ENCODE results near the gene SUGCT. TPM values are rescaled to one million over a fixed set of nuclear protein-coding genes. Genes with fewer than 3 reads are reported as not detected.
"Not testable (repeated sequence)": the region's sequence is repeated elsewhere in the genome, so short reads cannot be mapped to it uniquely, and the experiment has no call there.

SUGCT gene
- total RNA-seq, 2 experiments from 2014 or later = not detected

GRCh38 chr7:40403703-40404476 is 269.1 kb downstream of the SUGCT start:
- BruUV-seq (replicated peaks) = no TSS peak
- no peak overlapping the region for H2AFZ ChIP-seq (ENCODE audit: low read length)
- intact Hi-C loops (cut with micrococcal nuclease; ENCODE audit: unreplicated experiment) = no loop called here
- no peak overlapping the region for H3K4me2 ChIP-seq (ENCODE audit: low read length)
- H3K4me1 ChIP-seq (ENCODE audit: insufficient read depth, low read length, poor library complexity, severe bottlenecking) = no peaks in the 10 kb centered on the region
- TF ChIP-seq EZH2phosphoT487 (IDR thresholded peaks at IDR 0.05; ENCODE audit: borderline replicate concordance, low read depth, low read length) = no peak
- TF ChIP-seq, protein P1, sequence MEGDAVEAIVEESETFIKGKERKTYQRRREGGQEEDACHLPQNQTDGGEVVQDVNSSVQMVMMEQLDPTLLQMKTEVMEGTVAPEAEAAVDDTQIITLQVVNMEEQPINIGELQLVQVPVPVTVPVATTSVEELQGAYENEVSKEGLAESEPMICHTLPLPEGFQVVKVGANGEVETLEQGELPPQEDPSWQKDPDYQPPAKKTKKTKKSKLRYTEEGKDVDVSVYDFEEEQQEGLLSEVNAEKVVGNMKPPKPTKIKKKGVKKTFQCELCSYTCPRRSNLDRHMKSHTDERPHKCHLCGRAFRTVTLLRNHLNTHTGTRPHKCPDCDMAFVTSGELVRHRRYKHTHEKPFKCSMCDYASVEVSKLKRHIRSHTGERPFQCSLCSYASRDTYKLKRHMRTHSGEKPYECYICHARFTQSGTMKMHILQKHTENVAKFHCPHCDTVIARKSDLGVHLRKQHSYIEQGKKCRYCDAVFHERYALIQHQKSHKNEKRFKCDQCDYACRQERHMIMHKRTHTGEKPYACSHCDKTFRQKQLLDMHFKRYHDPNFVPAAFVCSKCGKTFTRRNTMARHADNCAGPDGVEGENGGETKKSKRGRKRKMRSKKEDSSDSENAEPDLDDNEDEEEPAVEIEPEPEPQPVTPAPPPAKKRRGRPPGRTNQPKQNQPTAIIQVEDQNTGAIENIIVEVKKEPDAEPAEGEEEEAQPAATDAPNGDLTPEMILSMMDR (conservative IDR thresholded peaks at IDR 0.05; ENCODE audit: low read length) = no peak
- ChIA-PET CTCF (ENCODE audit: unreplicated experiment) (no interaction called here), POLR2A (no interaction called here)
- H3K9me2 ChIP-seq (ENCODE audit: insufficient read depth, low read length) = no peaks in the 10 kb centered on the region
- no peaks in the 10 kb centered on the region for H3K79me2 ChIP-seq (ENCODE audit: insufficient read depth, low read depth, low read length)
- no peaks in the 10 kb centered on the region for H3K9me3 ChIP-seq (ENCODE audit: low read length)
- no peak overlapping the region for H3K4me3 ChIP-seq (ENCODE audit: low read depth, low read length, poor library complexity, severe bottlenecking)
- H4K20me1 ChIP-seq (ENCODE audit: insufficient read depth, low read length) = no peaks in the 10 kb centered on the region
- no peak for DNase-seq (ENCODE audit: low spot score)
- H3K36me3 ChIP-seq (ENCODE audit: insufficient read depth, low read length) = no peaks in the 10 kb centered on the region
- no peak overlapping the region for H3K27ac ChIP-seq (ENCODE audit: low read depth, low read length, poor library complexity, severe bottlenecking)

DNA sequence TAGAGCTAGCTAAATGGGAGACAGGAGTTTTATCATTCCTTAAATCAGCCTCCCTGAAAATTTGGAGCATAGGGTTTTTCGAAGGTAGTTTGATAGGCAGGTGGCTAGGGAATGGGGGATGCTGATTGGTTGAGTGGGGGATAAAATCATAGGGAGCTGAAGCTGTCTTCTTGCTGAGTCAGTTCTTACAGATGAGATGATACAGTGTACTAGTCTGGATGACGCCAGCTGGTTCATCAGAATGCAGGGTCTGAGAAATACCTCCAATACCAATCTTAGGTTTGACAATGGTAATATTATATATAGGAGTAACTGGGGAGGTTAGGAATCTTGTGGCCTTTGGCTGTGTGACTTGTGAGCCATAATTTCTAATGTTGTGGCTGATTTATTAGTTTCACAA is 271.2 kb downstream of the SUGCT start:
- H4K20me1 ChIP-seq (ENCODE audit: insufficient read depth, low read length) = no peaks in the 10 kb centered on the region
- H3K4me2 ChIP-seq (ENCODE audit: low read length) = no peak overlapping the region
- no peaks in the 10 kb centered on the region for H3K4me1 ChIP-seq (ENCODE audit: insufficient read depth, low read length, poor library complexity, severe bottlenecking)
- no peak for DNase-seq (ENCODE audit: low spot score)
- BruUV-seq (replicated peaks) = no TSS peak
- ChIA-PET CTCF (ENCODE audit: unreplicated experiment) (no interaction called here), POLR2A (no interaction called here)
- no peaks in the 10 kb centered on the region for H3K79me2 ChIP-seq (ENCODE audit: insufficient read depth, low read depth, low read length)
- TF ChIP-seq EZH2phosphoT487 (IDR thresholded peaks at IDR 0.05; ENCODE audit: borderline replicate concordance, low read depth, low read length) = no peak
- TF ChIP-seq, protein P1 (conservative IDR thresholded peaks at IDR 0.05; ENCODE audit: low read length) = no peak
- no peaks in the 10 kb centered on the region for H3K9me2 ChIP-seq (ENCODE audit: insufficient read depth, low read length)
- no peak overlapping the region for H2AFZ ChIP-seq (ENCODE audit: low read length)
- H3K9me3 ChIP-seq (ENCODE audit: low read length) = no peaks in the 10 kb centered on the region
- intact Hi-C loops (cut with micrococcal nuclease; ENCODE audit: unreplicated experiment) = no loop called here
- H3K27ac ChIP-seq (ENCODE audit: low read depth, low read length, poor library complexity, severe bottlenecking) = no peak overlapping the region
- H3K4me3 ChIP-seq (ENCODE audit: low read depth, low read length, poor library complexity, severe bottlenecking) = no peak overlapping the region
- no peaks in the 10 kb centered on the region for H3K36me3 ChIP-seq (ENCODE audit: insufficient read depth, low read length)

GRCh38 chr7:40412323-40412722 is 277.5 kb downstream of the SUGCT start:
- CTCF ChIA-PET (ENCODE audit: unreplicated experiment) = no interaction called here
- intact Hi-C loops (cut with micrococcal nuclease; ENCODE audit: unreplicated experiment) = no loop called here
- BruUV-seq (replicated peaks) = no TSS peak

GRCh38 chr7:40414704-40415103 is 279.9 kb downstream of the SUGCT start:
- H4K20me1 ChIP-seq (ENCODE audit: insufficient read depth, low read length); H3K9me2 ChIP-seq (ENCODE audit: insufficient read depth, low read length); DNase-seq (ENCODE audit: low spot score); H3K4me1 ChIP-seq (ENCODE audit: insufficient read depth, low read length, poor library complexity, severe bottlenecking); H3K79me2 ChIP-seq (ENCODE audit: insufficient read depth, low read depth, low read length); H2AFZ ChIP-seq (ENCODE audit: low read length); H3K36me3 ChIP-seq (ENCODE audit: insufficient read depth, low read length); H3K4me2 ChIP-seq (ENCODE audit: low read length); H3K4me3 ChIP-seq (ENCODE audit: low read depth, low read length, poor library complexity, severe bottlenecking); CTCF ChIA-PET (ENCODE audit: unreplicated experiment); BruUV-seq (replicated peaks); POLR2A ChIA-PET; H3K9me3 ChIP-seq (ENCODE audit: low read length); intact Hi-C loops (cut with micrococcal nuclease; ENCODE audit: unreplicated experiment); H3K27ac ChIP-seq (ENCODE audit: low read depth, low read length, poor library complexity, severe bottlenecking): not testable (repeated sequence)

More at GRCh38 chr7:40412323-40412722, 277.5 kb downstream of the SUGCT start:
- Histone ChIP-seq H3K79me2 (ENCODE audit: insufficient read depth, low read depth, low read length) (no peaks in the 10 kb centered on the region), H4K20me1 (ENCODE audit: insufficient read depth, low read length) (no peaks in the 10 kb centered on the region), H3K36me3 (ENCODE audit: insufficient read depth, low read length) (no peaks in the 10 kb centered on the region), H3K4me2 (ENCODE audit: low read length) (no peak overlapping the region), H3K4me3 (ENCODE audit: low read depth, low read length, poor library complexity, severe bottlenecking) (no peak overlapping the region), H3K9me2 (ENCODE audit: insufficient read depth, low read length) (no peaks in the 10 kb centered on the region), H2AFZ (ENCODE audit: low read length) (no peak overlapping the region), H3K4me1 (ENCODE audit: insufficient read depth, low read length, poor library complexity, severe bottlenecking) (no peaks in the 10 kb centered on the region), H3K9me3 (ENCODE audit: low read length) (no peaks in the 10 kb centered on the region), H3K27ac (ENCODE audit: low read depth, low read length, poor library complexity, severe bottlenecking) (no peak overlapping the region)
- POLR2A ChIA-PET = interaction anchor here (1.0 to 1.2 kb wide), 2 partner anchors 15 to 82 kb away, joined by 3 read pairs; no protein-coding TSS in a partner anchor
- TF ChIP-seq EZH2phosphoT487 (IDR thresholded peaks at IDR 0.05; ENCODE audit: borderline replicate concordance, low read depth, low read length) = no peak
- TF ChIP-seq, protein P1 (conservative IDR thresholded peaks at IDR 0.05; ENCODE audit: low read length) = no peak
- no peak for DNase-seq (ENCODE audit: low spot score)

Measured in OCI-LY7 (cell line).